ENCODE measurements around the gene MYOM3. TPM values are rescaled to one million over a fixed set of nuclear protein-coding genes. Genes with fewer than 3 reads are reported as not detected.

The MYOM3 gene
- polyA plus RNA-seq, 6 donors from 2014 or later: not detected

- H3K4me1 Mint-ChIP-seq: no peaks in the 10 kb centered on the region
- H3K27me3 Mint-ChIP-seq: peaks cover 4 to 22% (median 20%) of the 10 kb centered on the region in 3 donors
- no peak for DNase-seq
- H3K9me3 Mint-ChIP-seq: no peaks in the 10 kb centered on the region
- ATAC-seq (ENCODE audit: low read depth in 2 of 2): no peak
- no peak overlapping the region for H3K4me3 Mint-ChIP-seq
- no peaks in the 10 kb centered on the region for H3K36me3 Mint-ChIP-seq
- no peak overlapping the region for H3K27ac Mint-ChIP-seq
These were observed 30.7 kb downstream of the MYOM3 start for GRCh38 chr1:24081190-24081589.

- H3K27ac Mint-ChIP-seq: peak overlapping the region in 1 of 6 donors; percentile 11
- H3K4me3 Mint-ChIP-seq: no peak overlapping the region
- H3K36me3 Mint-ChIP-seq: no peaks in the 10 kb centered on the region
- H3K27me3 Mint-ChIP-seq: peaks cover 4 to 17% (median 14%) of the 10 kb centered on the region in 3 donors
- ATAC-seq (ENCODE audit: low read depth in 2 of 2) (no peak), DNase-seq (no peak)
- H3K9me3 Mint-ChIP-seq: no peaks in the 10 kb centered on the region
- H3K4me1 Mint-ChIP-seq: no peaks in the 10 kb centered on the region
These were observed 31.8 kb downstream of the MYOM3 start for GRCh38 chr1:24080131-24080530.

- no peak overlapping the region for H3K4me3 Mint-ChIP-seq
These were observed 34.5 kb downstream of the MYOM3 start for GRCh38 chr1:24077278-24077978.

GRCh38 chr1:24075946-24076345 lies 36.0 kb downstream of the MYOM3 start:
- H3K36me3 Mint-ChIP-seq: no peaks in the 10 kb centered on the region
- H3K27me3 Mint-ChIP-seq: peaks cover under 1 to 8% (median 8%) of the 10 kb centered on the region in 3 donors
- no peak overlapping the region for H3K4me3 Mint-ChIP-seq
- ATAC-seq (ENCODE audit: low read depth in 2 of 2): no peak
- no peak for DNase-seq
- peaks cover 0 to 3% (median 0%) of the 10 kb centered on the region in 3 donors for H3K4me1 Mint-ChIP-seq
- no peaks in the 10 kb centered on the region for H3K9me3 Mint-ChIP-seq
- no peak overlapping the region for H3K27ac Mint-ChIP-seq

More at GRCh38 chr1:24077278-24077978, 34.5 kb downstream of the MYOM3 start:
- Mint-ChIP-seq H3K27me3 (peaks cover 0 to 8% (median 8%) of the 10 kb centered on the region in 3 donors), H3K27ac (peak overlapping the region in 1 of 6 donors; percentile 7), H3K36me3 (no peaks in the 10 kb centered on the region), H3K9me3 (no peaks in the 10 kb centered on the region), H3K4me1 (no peaks in the 10 kb centered on the region)
- DNase-seq (no peak), ATAC-seq (ENCODE audit: low read depth in 2 of 2) (no peak)

GRCh38 chr1:24075590-24075854 lies 36.4 kb downstream of the MYOM3 start:
- Mint-ChIP-seq H3K27me3 (peaks cover 5 to 8% (median 8%) of the 10 kb centered on the region in 3 donors), H3K27ac (no peak overlapping the region), H3K4me1 (peaks cover 0 to 7% (median 0%) of the 10 kb centered on the region in 3 donors), H3K36me3 (no peaks in the 10 kb centered on the region), H3K9me3 (no peaks in the 10 kb centered on the region), H3K4me3 (no peak overlapping the region)
- ATAC-seq (ENCODE audit: low read depth in 2 of 2) (no peak), DNase-seq (no peak)

GRCh38 chr1:24074817-24075589 lies 36.9 kb downstream of the MYOM3 start:
- peak overlapping the region in 1 of 6 donors; percentile 52 for H3K27ac Mint-ChIP-seq
- peaks cover 5 to 8% (median 8%) of the 10 kb centered on the region in 3 donors for H3K27me3 Mint-ChIP-seq
- H3K9me3 Mint-ChIP-seq: no peaks in the 10 kb centered on the region
- DNase-seq: no peak
- no peaks in the 10 kb centered on the region for H3K36me3 Mint-ChIP-seq
- H3K4me3 Mint-ChIP-seq: peak overlapping the region in 1 of 8 donors; percentile 9
- H3K4me1 Mint-ChIP-seq: peaks cover 0 to 7% (median 0%) of the 10 kb centered on the region in 3 donors
- ATAC-seq (ENCODE audit: low read depth in 2 of 2): no peak

DNA sequence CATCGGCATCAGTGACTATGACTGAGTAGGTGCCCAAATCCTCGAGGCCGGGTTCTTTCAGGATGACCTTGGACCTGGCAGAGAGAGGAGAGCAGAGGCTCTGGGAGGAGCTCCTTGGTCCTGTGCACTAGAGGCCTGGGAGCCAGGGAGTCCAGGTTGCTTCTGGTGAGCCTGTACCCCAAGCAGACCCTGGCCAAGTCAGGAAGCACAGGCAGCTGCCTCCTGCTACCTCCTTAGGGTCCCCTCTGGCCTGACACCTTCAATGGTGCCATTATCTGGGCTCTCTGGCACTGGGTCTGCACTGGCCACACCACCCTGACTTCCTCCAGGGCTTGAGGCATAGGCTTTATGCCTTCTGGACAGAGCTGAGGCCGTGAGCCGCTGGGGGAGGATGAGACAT lies 37.7 kb downstream of the MYOM3 start:
- Mint-ChIP-seq H3K36me3 (no peaks in the 10 kb centered on the region), H3K4me1 (peaks cover 0 to 7% (median 0%) of the 10 kb centered on the region in 3 donors), H3K27me3 (peaks cover 6 to 8% (median 8%) of the 10 kb centered on the region in 3 donors), H3K4me3 (no peak overlapping the region), H3K27ac (no peak overlapping the region), H3K9me3 (no peaks in the 10 kb centered on the region)
- no peak for ATAC-seq (ENCODE audit: low read depth in 2 of 2)
- no peak for DNase-seq

DNA sequence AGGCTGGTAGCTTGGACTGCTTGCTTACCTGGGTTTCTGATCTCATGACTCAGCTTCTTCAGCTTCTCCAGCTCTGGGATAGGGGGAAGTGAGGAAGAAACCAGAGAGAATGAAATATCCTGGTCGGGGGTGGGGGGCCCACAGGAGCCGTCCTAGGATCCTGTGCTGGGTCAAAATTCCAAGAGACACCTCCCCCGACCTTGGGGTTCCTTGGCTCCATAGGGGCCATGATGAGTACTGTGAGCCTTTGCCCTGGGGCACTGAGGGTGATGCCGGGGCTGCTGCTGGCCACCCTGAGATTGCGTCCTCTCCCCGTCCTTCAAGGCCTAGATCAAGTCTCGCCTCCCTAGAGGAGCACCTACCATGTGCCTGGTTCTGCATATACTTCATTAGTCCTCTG lies 40.0 kb downstream of the MYOM3 start:
- no peak overlapping the region for H3K27ac Mint-ChIP-seq
- no peaks in the 10 kb centered on the region for H3K9me3 Mint-ChIP-seq
- DNase-seq: no peak
- H3K4me1 Mint-ChIP-seq: peaks cover 0 to 7% (median 0%) of the 10 kb centered on the region in 3 donors
- H3K27me3 Mint-ChIP-seq: peaks cover under 1 to 8% (median under 1%) of the 10 kb centered on the region in 3 donors
- no peak overlapping the region for H3K4me3 Mint-ChIP-seq
- ATAC-seq (ENCODE audit: low read depth in 2 of 2): no peak
- H3K36me3 Mint-ChIP-seq: no peaks in the 10 kb centered on the region

- Mint-ChIP-seq H3K27me3 (peaks cover 0 to 8% (median 0%) of the 10 kb centered on the region in 3 donors), H3K9me3 (no peaks in the 10 kb centered on the region), H3K27ac (no peak overlapping the region), H3K4me3 (no peak overlapping the region), H3K4me1 (peaks cover 0 to 7% (median 0%) of the 10 kb centered on the region in 3 donors), H3K36me3 (no peaks in the 10 kb centered on the region)
- ATAC-seq (ENCODE audit: low read depth in 2 of 2) (peak; percentile 87 to 98), DNase-seq (peak; percentile 60)
These were observed 41.0 kb downstream of the MYOM3 start for GRCh38 chr1:24070821-24071393.

DNA sequence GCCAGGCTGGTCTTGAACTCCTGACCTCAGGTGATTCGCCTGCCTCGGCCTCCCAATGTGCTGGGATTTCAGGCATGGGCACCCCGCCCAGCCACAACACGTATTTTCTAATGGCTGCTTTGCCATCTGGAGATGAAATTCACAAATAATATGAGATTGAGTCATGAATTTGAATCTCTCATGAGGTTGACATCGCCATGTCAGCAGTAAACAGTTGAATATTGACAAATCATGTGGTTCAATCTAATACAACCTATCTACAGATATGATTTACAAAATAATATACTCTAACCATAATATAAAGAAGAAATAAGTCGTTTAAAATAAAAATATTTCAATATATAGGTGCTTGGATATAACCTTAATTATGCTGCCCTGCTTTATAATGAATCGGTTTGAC lies 42.1 kb downstream of the MYOM3 start:
- H3K36me3 Mint-ChIP-seq: no peaks in the 10 kb centered on the region
- H3K27ac Mint-ChIP-seq: no peak overlapping the region
- DNase-seq (no peak), ATAC-seq (ENCODE audit: low read depth in 2 of 2) (no peak)
- peaks cover 0 to 7% (median 0%) of the 10 kb centered on the region in 3 donors for H3K4me1 Mint-ChIP-seq
- peaks cover 0 to 8% (median 0%) of the 10 kb centered on the region in 3 donors for H3K27me3 Mint-ChIP-seq
- no peaks in the 10 kb centered on the region for H3K9me3 Mint-ChIP-seq
- no peak overlapping the region for H3K4me3 Mint-ChIP-seq

GRCh38 chr1:24067978-24068377 lies 44.0 kb downstream of the MYOM3 start:
- Mint-ChIP-seq H3K4me1 (peaks cover 0 to 7% (median 0%) of the 10 kb centered on the region in 3 donors), H3K27ac (no peak overlapping the region), H3K36me3 (peaks cover 0 to under 1% of the 10 kb centered on the region in 2 donors), H3K9me3 (peaks cover 0 to under 1% (median 0%) of the 10 kb centered on the region in 7 donors), H3K27me3 (peaks cover under 1 to 8% (median under 1%) of the 10 kb centered on the region in 3 donors), H3K4me3 (no peak overlapping the region)
- DNase-seq (no peak), ATAC-seq (ENCODE audit: low read depth in 2 of 2) (no peak)

DNA sequence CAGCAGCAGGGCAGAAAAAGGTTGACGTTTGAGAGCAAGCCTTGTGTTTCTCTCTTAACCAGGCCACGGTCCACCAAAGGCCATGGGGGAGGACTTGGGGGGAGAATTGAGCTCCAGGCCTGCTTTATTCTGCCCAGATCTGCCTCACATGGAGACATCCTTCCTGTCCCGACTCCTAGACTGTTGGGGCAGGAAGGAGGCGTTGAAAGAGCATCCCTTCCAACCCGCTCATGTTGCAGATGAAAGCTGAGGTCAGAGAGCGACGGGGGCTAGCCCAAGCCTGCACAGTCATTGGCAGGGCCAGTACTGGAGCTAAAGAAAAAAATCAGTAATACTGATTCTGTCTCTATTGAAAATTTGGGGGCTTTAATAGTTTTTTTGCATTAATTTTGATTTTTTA lies 46.6 kb downstream of the MYOM3 start:
- Mint-ChIP-seq H3K27me3 (peaks cover 3 to 13% (median 5%) of the 10 kb centered on the region in 3 donors), H3K27ac (no peak overlapping the region), H3K36me3 (peaks cover 0 to 10% of the 10 kb centered on the region in 2 donors), H3K4me1 (no peaks in the 10 kb centered on the region), H3K4me3 (no peak overlapping the region), H3K9me3 (peaks cover 2 to 12% (median 5%) of the 10 kb centered on the region in 7 donors)
- DNase-seq: no peak
- no peak for ATAC-seq (ENCODE audit: low read depth in 2 of 2)

DNA sequence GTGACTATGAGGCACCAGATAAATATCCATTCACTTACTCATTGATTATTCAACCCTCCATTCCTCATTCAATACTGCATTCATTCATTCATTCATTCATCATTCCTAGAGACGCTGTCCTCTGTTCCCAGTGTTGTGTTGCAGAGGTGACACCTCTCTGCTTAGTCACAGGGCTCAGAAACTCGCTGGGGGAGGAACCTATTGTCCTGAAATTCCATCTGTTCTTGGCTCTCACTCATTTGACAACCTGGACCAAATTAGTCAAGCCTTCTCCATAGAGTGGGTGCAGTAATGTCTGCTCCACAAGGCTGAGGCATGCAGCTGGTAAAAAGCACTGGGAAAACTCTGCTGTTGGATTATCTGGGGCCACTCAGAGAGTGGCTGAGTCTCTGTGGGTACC lies 49.7 kb downstream of the MYOM3 start:
- peaks cover 0 to 13% (median 7%) of the 10 kb centered on the region in 3 donors for H3K27me3 Mint-ChIP-seq
- H3K4me1 Mint-ChIP-seq: no peaks in the 10 kb centered on the region
- ATAC-seq (ENCODE audit: low read depth in 2 of 2) (no peak), DNase-seq (no peak)
- H3K9me3 Mint-ChIP-seq: peaks cover 2 to 12% (median 5%) of the 10 kb centered on the region in 7 donors
- H3K36me3 Mint-ChIP-seq: peaks cover 0 to 10% of the 10 kb centered on the region in 2 donors
- H3K27ac Mint-ChIP-seq: no peak overlapping the region
- no peak overlapping the region for H3K4me3 Mint-ChIP-seq
